ENCODE results near the gene RHOF.

RHOF gene

GRCh38 chr12:121819212-121819949 lies 25.9 kb upstream of the RHOF start:
- no peak for DNase-seq

DNA sequence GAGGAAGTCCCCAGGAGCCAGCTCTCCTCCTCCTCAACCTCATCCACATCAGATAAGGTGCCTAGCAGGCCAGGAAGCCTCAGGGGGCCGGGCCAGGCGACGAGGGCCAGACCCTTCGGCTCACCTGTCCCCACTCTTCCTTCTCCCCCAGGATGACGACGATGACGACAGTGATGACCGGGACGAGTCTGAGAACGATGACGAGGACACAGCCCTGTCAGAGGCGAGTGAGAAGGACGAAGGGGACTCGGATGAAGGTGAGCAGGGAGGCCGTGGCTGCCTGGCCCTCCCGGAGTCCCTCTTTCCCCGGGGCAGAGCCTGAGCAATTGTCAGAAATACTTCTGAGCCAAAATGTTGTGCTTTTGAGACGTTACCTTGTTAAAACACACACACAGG lies 24.2 kb upstream of the RHOF start:
- DNase-seq, result no peak

- no peak for DNase-seq
Measured at GRCh38 chr12:121816925-121817647, 23.6 kb upstream of the RHOF start.

DNA sequence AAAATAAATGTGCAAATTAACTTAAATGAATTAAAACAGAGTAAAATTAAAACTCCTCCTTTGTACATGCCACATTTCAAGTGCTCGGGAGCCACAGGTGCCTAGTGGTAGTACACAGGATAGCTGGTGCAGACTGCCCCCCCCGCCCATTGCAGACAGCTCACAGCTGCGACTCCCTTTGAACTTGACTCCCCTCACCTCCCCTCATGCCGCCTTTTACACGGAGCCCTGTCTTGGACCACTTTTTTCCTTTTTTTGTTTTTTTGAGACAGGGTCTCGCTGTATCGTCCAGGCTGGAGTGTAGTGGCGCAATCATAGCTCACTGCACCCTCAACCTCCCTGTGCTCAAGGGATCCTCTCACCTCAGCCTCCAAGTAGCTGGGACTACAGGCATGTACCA lies 21.8 kb upstream of the RHOF start:
- DNase-seq, result no peak

DNA sequence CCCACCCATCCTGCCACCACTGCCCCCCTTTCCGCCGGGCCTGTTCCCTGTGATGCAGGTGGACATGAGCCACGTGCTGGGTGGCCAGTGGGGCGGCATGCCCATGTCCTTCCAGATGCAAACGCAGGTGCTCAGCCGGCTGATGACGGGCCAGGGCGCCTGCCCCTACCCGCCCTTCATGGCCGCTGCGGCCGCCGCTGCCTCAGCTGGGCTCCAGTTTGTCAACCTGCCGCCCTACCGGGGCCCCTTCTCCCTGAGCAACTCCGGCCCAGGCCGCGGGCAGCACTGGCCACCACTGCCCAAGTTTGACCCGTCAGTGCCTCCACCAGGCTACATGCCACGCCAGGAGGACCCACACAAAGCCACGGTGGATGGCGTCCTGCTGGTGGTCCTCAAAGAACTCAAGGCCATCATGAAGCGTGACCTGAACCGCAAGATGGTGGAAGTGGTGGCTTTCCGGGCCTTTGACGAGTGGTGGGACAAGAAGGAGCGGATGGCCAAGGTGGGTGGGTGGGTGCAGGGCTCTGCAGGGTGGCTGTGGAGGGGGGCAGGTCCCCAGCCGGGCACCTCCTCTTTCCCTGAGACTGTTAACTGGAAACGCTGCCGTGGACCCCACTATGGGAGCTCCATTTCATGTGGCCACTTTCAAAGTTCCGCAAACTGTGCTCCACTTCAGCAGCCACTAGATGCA lies 21.1 kb upstream of the RHOF start:
- DNase-seq, result no peak

DNA sequence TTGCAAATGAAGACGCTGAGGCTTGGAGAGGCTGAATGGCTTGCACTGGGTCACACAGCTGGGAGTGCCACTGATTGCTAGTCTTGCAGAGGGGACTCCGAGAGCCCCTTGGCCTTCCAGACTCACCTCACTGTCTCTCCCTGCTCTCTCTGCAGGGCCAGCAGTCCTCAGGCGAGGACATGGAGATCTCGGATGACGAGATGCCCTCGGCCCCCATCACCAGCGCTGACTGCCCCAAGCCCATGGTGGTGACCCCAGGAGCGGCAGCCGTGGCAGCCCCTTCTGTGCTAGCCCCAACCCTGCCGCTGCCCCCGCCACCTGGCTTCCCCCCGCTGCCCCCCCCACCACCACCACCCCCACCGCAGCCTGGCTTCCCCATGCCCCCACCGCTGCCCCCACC lies 20.5 kb upstream of the RHOF start:
- DNase-seq, result no peak

DNA sequence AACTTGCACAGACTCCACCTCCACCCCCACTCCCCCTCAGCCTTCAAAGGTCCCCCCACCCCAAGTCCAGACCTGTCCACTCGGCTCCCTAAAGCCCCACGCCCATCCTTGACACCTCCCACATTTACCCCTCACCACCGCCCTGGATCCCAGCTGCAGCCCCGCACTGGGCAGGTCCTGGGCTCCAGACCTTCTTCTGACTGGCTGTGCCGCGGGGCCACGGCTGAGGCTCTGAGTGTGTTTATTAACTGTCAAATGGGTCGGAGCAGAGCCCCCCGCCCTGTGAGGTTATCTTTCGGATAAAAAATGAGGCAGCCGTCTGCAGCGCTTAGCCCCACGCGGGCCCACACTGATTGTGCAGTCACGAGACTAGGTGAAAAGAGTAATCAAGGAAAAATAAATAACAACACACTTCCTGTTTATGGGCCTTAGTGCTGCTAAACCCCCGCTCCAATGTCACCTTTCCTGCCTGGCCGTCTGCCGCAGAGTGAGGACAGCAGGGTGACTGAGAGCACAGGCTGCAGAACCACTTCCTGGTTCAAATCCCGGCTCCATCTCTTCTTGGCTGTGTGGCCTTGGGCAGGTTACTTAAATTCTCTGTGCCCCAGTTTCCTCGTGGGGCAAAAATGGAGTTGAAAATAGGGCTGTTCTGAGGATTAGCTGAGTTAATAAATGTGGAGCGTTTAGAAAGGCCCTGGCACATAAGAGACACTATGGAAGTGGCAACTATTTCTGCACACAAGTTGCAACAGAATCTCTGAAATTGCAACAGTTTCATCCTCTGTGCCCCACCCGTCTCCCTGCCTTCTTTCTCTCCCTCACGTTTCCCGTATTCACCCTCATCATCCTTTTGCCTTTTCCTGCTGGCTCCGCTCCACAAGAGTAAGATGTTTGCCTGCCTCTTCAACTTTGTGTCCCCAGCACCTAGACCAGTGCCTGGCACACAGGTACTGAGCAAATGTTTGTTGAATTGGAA lies 19.7 kb upstream of the RHOF start:
- DNase-seq, result no peak

GRCh38 chr12:121812320-121812871 lies 18.9 kb upstream of the RHOF start:
- DNase-seq, result no peak

- peak; percentile 65 for DNase-seq
Measured at GRCh38 chr12:121811434-121812319, 18.2 kb upstream of the RHOF start.

- DNase-seq, result no peak
Measured at GRCh38 chr12:121810833-121811433, 17.4 kb upstream of the RHOF start.

- DNase-seq, result no peak
Measured at GRCh38 chr12:121810234-121810817, 16.8 kb upstream of the RHOF start.

DNA sequence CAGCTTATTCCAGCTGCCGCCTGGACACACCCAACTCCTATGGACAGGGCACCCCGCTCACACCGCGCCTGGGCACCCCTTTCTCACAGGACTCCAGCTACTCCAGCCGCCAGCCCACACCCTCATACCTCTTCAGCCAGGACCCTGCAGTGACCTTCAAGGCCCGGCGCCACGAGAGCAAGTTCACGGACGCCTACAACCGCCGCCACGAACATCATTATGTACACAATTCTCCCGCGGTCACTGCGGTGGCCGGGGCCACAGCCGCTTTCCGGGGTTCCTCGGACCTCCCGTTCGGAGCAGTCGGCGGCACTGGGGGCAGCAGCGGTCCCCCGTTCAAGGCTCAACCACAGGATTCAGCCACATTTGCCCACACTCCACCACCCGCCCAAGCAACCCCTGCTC lies 16.2 kb upstream of the RHOF start:
- DNase-seq, result no peak

GRCh38 chr12:121808623-121809022 lies 15.1 kb upstream of the RHOF start:
- no peak for DNase-seq

DNA sequence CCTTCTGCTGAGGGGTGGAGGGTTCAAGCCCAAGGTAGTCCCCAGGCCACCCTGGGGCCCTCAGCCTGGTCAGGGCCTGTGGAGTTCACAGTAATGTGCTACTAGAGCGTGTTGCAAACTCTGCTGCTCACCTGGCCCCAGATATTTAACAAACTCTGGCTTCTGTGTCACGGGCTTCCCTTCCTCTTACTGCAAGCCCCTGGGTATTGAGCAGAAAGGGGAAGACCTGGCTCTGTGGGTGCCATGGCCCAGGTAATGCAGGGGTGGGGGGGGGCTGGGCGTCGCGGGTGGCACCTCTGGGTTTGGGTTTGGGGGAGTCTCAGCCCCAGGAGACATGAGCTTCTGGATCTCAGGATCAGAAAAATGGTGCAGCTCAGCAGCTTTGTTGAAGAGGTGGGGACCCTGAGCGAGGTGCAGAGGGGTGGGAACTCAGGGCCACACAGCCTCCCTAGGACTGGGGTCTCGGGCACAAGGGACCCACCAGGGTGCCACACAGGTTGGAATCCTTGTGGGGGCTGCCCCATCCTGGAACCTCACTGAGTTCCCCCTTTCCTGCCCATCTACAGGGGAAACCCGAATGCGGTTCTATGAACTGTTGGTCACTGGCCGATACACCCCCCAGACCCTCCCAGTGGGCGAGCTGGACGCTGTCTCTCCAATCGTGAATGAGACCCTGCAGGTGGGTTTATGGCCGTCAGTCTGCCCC lies 14.3 kb upstream of the RHOF start:
- DNase-seq, result no peak

DNA sequence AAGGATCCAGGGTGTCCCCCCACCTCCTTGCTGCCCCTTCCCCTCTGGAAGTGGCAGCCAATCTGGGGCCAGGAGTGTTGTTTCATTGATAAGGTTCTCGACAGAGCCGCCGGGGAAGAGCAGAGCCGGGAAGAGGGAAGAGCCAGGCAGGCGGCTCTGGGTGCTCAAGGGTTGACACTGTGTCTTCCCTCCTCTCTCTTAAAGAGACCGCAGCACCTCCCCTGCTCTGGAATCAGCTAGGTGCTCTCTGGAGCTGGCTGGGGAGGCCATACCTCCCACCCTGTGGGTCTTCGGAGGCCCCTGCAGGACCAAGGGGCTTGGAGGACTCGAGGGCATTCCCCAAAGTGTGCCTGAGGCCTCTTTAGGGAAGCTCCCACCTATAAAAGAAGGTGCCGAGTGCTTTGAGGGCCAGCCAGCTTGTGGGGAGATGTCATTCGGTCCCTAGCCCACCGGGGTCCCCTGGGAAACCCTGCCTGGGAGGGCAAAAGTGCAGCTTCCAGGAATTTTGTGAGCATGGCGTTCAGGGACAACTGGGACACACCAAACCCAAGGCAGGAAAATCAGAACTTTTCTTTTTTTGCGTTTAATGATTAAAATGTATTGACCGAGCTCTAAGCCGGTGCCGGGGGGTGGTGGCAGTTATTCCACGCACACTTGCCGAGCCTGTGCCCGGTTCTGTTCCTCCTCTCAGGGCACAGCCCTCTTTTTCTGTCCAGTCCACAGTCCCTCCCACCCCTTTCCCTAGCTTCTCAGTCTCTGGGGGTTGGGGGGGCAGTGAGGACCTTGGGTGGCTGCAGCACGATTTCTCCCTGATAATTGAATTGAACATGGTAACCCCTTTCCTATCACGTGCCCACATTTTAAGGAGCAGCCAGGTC lies 13.3 kb upstream of the RHOF start:
- DNase-seq, result no peak

- no peak for DNase-seq
Measured at GRCh38 chr12:121806009-121806545, 12.6 kb upstream of the RHOF start.

DNA sequence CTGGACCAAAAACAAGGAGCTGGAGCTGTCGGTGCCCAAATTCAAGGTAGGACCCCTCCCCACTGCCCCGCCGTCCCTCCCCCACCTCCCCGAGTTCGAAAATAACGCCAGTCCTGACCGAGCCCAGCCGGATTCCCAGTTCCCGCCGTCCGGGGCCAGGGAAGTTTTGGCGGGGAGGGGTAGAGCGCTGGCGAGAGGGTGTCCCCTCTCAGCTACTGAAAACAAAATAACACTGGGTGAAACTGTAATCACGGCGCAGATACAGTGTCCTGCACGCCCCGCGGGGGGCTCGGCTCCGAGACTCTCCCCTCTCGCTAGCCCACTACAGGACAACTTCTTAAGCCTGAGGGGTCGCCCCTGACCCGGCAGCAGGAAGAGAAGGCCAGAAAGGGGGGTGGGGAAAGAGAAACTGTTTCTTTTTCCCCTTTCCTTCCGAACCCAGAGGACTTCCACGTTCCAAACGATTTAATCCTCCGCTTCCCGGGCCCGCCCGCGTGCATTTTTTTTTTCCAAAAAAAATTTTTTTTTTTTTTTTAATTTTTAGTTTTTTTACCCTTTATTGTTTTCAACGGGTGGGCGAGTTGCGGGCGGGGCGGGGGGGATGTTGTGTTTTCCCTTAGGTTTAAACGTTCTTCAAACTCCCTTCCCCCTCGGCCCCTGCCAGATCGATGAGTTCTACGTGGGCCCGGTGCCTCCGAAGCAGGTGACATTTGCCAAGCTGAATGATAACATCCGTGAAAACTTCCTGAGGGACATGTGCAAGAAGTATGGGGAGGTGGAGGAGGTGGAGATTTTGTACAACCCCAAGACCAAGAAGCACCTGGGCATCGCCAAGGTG lies 11.9 kb upstream of the RHOF start:
- no peak for DNase-seq

Data from activated gamma-delta T cell treated with Interleukin-2 at 50 U/mL for 16 hours (primary cell).